ENCODE measurements around the gene SLC9A3.

SLC9A3 gene

GRCh38 chr5:437281-437771 lies 86.9 kb downstream of the SLC9A3 start:
- POLR2A ChIA-PET, result interaction anchor here (0.6 to 1.2 kb wide), 4 partner anchors 23 to 120 kb away, joined by 3 to 4 read pairs (median 3); no protein-coding TSS in a partner anchor
- CTCF ChIA-PET, result interaction anchor here (0.7 to 2.2 kb wide), 7 partner anchors 9 to 166 kb away, joined by 3 to 7 read pairs (median 3); partner anchors contain the start of gene PDCD6
- TF ChIP-seq ARNT (IDR thresholded peaks at IDR 0.05), result no peak
- TF ChIP-seq FOXK2 (IDR thresholded peaks at IDR 0.05), result no peak
- no peak for TF ChIP-seq CTBP1 (IDR thresholded peaks at IDR 0.05; ENCODE audit: borderline replicate concordance)
- TF ChIP-seq SP1 (IDR thresholded peaks at IDR 0.05), result no peak
- no peak for TF ChIP-seq ELF4 (IDR thresholded peaks at IDR 0.05)
- no peak for TF ChIP-seq BHLHE40 (IDR thresholded peaks at IDR 0.05; ENCODE audit: borderline replicate concordance)
- no peak for TF ChIP-seq FOXA1 (IDR thresholded peaks at IDR 0.05)
- no peak for TF ChIP-seq PKNOX1 (IDR thresholded peaks at IDR 0.05)
- no peak for TF ChIP-seq LEF1 (IDR thresholded peaks at IDR 0.05; ENCODE audit: borderline replicate concordance)
- TF ChIP-seq TARDBP (IDR thresholded peaks at IDR 0.05), result no peak
- TF ChIP-seq SUZ12 (IDR thresholded peaks at IDR 0.05), result no peak
- no peak for TF ChIP-seq HDGF (IDR thresholded peaks at IDR 0.05; ENCODE audit: borderline replicate concordance)
- no peak for TF ChIP-seq ZNF384 (IDR thresholded peaks at IDR 0.05)
- TF ChIP-seq NFRKB (IDR thresholded peaks at IDR 0.05), result no peak
- DNase-seq (ENCODE audit: extremely low spot score), result no peak

GRCh38 chr5:436641-436975 lies 87.6 kb downstream of the SLC9A3 start:
- POLR2A ChIA-PET, result interaction anchor here (0.6 to 1.2 kb wide), 3 partner anchors 31 to 416 kb away, joined by 3 to 4 read pairs (median 3); no protein-coding TSS in a partner anchor
- TF ChIP-seq ZNF384 (IDR thresholded peaks at IDR 0.05) (no peak), CTBP1 (IDR thresholded peaks at IDR 0.05; ENCODE audit: borderline replicate concordance) (no peak), FOXK2 (IDR thresholded peaks at IDR 0.05) (no peak), FOXM1 (IDR thresholded peaks at IDR 0.05; ENCODE audit: borderline replicate concordance) (no peak), NFRKB (IDR thresholded peaks at IDR 0.05) (no peak)
- no peak for DNase-seq (ENCODE audit: extremely low spot score)
- CTCF ChIA-PET, result interaction anchor here (0.6 to 0.9 kb wide), 4 partner anchors 10 to 165 kb away, joined by 3 to 4 read pairs (median 3); partner anchors contain the start of gene PDCD6

DNA sequence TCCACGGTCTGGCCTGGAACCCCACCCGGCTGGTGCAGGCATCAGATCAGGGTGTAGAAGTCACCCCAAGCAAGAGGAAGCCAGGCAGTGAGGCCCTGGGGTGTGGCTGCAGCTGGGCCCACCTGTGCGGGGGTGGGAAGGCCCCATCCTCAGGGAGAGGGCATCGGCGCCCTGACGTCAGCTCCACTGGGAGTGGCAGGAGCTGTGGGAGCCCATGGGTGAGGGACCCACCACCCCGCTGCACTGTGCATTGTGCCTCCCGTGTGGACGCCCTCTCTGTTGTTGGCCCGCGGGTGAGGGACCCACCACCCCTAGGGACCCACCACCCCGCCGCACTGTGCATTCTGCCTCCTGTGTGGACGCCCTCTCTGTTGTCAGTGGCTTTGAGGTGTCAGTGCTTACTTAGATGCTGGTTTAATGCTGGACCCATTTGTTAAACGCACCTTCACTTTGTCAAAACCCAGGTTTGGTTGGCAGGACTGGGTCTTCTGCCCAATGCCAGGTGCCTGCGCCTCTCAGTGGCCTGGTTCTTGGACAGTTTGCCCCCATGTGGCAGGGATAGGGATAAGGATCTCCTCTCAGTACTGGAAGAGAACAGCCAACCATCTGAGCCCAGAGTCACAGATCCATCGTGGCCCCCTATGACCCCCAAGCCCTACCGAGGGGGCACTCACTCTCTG lies 88.1 kb downstream of the SLC9A3 start:
- no peak for DNase-seq (ENCODE audit: extremely low spot score)
- no peak for TF ChIP-seq CTBP1 (IDR thresholded peaks at IDR 0.05; ENCODE audit: borderline replicate concordance)
- no peak for TF ChIP-seq FOXM1 (IDR thresholded peaks at IDR 0.05; ENCODE audit: borderline replicate concordance)
- TF ChIP-seq NFRKB (IDR thresholded peaks at IDR 0.05), result no peak
- no peak for TF ChIP-seq ELF4 (IDR thresholded peaks at IDR 0.05)
- no peak for TF ChIP-seq LEF1 (IDR thresholded peaks at IDR 0.05; ENCODE audit: borderline replicate concordance)
- no peak for TF ChIP-seq BHLHE40 (IDR thresholded peaks at IDR 0.05; ENCODE audit: borderline replicate concordance)
- no peak for TF ChIP-seq L3MBTL2 (conservative IDR thresholded peaks at IDR 0.05)
- no peak for TF ChIP-seq FOXK2 (IDR thresholded peaks at IDR 0.05)
- TF ChIP-seq ARNT (IDR thresholded peaks at IDR 0.05), result no peak
- no peak for TF ChIP-seq HDGF (IDR thresholded peaks at IDR 0.05; ENCODE audit: borderline replicate concordance)
- no peak for TF ChIP-seq SP1 (IDR thresholded peaks at IDR 0.05)
- ChIA-PET POLR2A (interaction anchor here (1.2 kb wide), 1 partner anchor 119 kb away, joined by 4 read pairs; no protein-coding TSS in a partner anchor), CTCF (interaction anchor here (0.6 kb wide), 1 partner anchor 119 kb away, joined by 4 read pairs; no protein-coding TSS in a partner anchor)

DNA sequence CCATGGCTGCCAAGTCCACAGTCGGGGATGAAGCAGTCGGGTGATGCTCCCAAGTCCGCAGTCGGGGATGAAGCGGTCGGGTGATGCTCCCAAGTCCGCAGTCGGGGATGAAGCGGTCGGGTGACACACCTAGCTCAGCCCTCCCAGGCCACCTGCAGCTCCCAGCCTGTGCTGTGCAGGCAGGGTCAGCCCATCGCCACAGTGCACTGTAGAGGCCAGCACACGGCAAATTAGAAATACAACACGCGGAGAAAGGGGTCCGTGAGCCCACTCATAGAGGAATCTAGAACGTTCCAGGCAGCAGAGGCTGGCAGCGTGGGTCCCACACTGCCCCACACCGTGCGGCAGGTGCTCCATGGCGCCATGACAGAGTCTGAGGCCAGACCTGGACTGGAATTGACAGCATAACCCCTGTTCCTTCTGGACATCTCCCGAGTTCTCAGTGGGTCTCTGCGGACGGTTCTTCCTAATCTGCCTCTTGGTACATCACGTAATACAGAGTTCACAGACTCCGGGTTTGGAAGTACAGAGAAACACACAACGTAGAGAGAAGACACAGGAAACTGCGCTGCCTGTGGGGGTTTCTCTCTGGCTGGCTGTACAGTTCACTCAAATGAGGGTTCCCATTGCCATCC lies 89.0 kb downstream of the SLC9A3 start:
- no peak for DNase-seq (ENCODE audit: extremely low spot score)
- CTCF ChIA-PET, result interaction anchor here (0.6 to 1.9 kb wide), 3 partner anchors 20 to 151 kb away, joined by 3 to 7 read pairs (median 3); no protein-coding TSS in a partner anchor
- POLR2A ChIA-PET, result no interaction called here
- TF ChIP-seq HDGF (IDR thresholded peaks at IDR 0.05; ENCODE audit: borderline replicate concordance) (no peak), ARNT (IDR thresholded peaks at IDR 0.05) (no peak), NFRKB (IDR thresholded peaks at IDR 0.05) (no peak), PKNOX1 (IDR thresholded peaks at IDR 0.05) (no peak), SUZ12 (IDR thresholded peaks at IDR 0.05) (no peak), L3MBTL2 (conservative IDR thresholded peaks at IDR 0.05) (no peak), FOXK2 (IDR thresholded peaks at IDR 0.05) (no peak), SP1 (IDR thresholded peaks at IDR 0.05) (no peak), TARDBP (IDR thresholded peaks at IDR 0.05) (no peak), LEF1 (IDR thresholded peaks at IDR 0.05; ENCODE audit: borderline replicate concordance) (no peak), BHLHE40 (IDR thresholded peaks at IDR 0.05; ENCODE audit: borderline replicate concordance) (no peak), FOXM1 (IDR thresholded peaks at IDR 0.05; ENCODE audit: borderline replicate concordance) (no peak), FOXA1 (IDR thresholded peaks at IDR 0.05) (no peak), ELF4 (IDR thresholded peaks at IDR 0.05) (no peak), ZNF384 (IDR thresholded peaks at IDR 0.05) (no peak), CTBP1 (IDR thresholded peaks at IDR 0.05; ENCODE audit: borderline replicate concordance) (no peak)

DNA sequence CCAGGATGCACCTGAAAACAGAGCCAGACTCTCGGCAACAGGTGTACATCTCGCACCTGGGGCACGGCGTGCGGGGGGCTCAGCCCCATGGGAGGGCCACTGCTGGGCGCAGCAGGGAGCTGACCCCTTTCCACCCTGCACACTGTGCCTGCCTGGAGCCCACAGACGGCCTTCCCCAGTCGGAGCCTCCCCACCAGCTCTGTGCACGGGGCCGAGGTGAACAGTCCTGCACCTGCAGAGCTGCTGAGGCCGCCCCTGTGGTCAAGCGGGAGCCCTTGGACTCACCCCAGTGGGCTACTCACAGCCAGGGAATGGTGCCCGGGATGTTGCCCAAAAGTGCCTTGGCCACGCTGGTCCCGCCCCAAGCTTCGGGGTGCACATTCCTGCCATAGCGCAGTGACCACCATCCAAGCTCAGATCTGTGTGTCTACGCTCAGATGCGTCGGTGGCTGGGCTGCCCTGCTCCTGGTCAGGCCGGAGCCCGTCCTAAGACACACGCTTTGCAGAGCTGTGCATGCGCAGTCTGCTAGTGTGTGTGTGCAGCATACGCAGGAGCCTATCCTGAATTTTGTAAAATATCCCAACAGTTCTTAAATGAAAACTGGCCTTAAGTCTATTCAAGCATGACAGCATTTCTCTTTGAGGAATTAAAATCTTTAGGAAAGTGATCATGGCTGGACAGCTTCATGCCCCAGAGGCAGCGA lies 89.7 kb downstream of the SLC9A3 start:
- no peak for DNase-seq (ENCODE audit: extremely low spot score)
- TF ChIP-seq ARNT (IDR thresholded peaks at IDR 0.05) (no peak), CTBP1 (IDR thresholded peaks at IDR 0.05; ENCODE audit: borderline replicate concordance) (no peak), NFRKB (IDR thresholded peaks at IDR 0.05) (no peak), FOXM1 (IDR thresholded peaks at IDR 0.05; ENCODE audit: borderline replicate concordance) (no peak), LEF1 (IDR thresholded peaks at IDR 0.05; ENCODE audit: borderline replicate concordance) (no peak), L3MBTL2 (conservative IDR thresholded peaks at IDR 0.05) (no peak), SUZ12 (IDR thresholded peaks at IDR 0.05) (no peak), BHLHE40 (IDR thresholded peaks at IDR 0.05; ENCODE audit: borderline replicate concordance) (no peak), ZNF384 (IDR thresholded peaks at IDR 0.05) (no peak), FOXA1 (IDR thresholded peaks at IDR 0.05) (no peak), PKNOX1 (IDR thresholded peaks at IDR 0.05) (no peak), SP1 (IDR thresholded peaks at IDR 0.05) (no peak)
- POLR2A ChIA-PET, result interaction anchor here (1.3 kb wide), 1 partner anchor 113 kb away, joined by 3 read pairs; the partner anchor contains the start of gene AHRR
- CTCF ChIA-PET, result interaction anchor here (0.6 to 1.9 kb wide), 3 partner anchors 20 to 150 kb away, joined by 3 to 7 read pairs (median 3); no protein-coding TSS in a partner anchor
